ENCODE measurements around the gene CCDC33.

GRCh38 chr15:74345051-74345450, 108.9 kb downstream of the CCDC33 start:
- TF ChIP-seq POLR2A (IDR thresholded peaks at IDR 0.05; ENCODE audit: low read depth, low read length) = no peak
- TF ChIP-seq CTCF (IDR thresholded peaks at IDR 0.05; ENCODE audit: extremely low read depth in 1 of 2, insufficient read depth in 1 of 2, low read depth in 1 of 2, low read length in 2 of 2) = no peak
- no peak for TF ChIP-seq POLR2AphosphoS5 (IDR thresholded peaks at IDR 0.05; ENCODE audit: insufficient read depth, low read depth, low read length)
- TF ChIP-seq EZH2 (IDR thresholded peaks at IDR 0.05; ENCODE audit: borderline replicate concordance, low read depth, low read length, severe bottlenecking) = no peak
- peak; percentile 52 for TF ChIP-seq FOS (IDR thresholded peaks at IDR 0.05; ENCODE audit: borderline replicate concordance, insufficient read depth, low read length)
- peak; percentile 30 for TF ChIP-seq JUN (IDR thresholded peaks at IDR 0.05; ENCODE audit: borderline replicate concordance, insufficient read depth, insufficient read length, low read depth)
- no peak for TF ChIP-seq MAX (IDR thresholded peaks at IDR 0.05; ENCODE audit: insufficient read depth, insufficient read length)
- TF ChIP-seq MYC (IDR thresholded peaks at IDR 0.05; ENCODE audit: low read depth, low read length) = no peak

All from endothelial cell of umbilical vein (primary cell).